ENCODE results near the gene SENP3.
"Not testable (repeated sequence)": the region's sequence is repeated elsewhere in the genome, so short reads cannot be mapped to it uniquely, and the experiment has no call there.

Gene SENP3

GRCh38 chr17:7591596-7591995, 29.9 kb downstream of the SENP3 start:
- Histone ChIP-seq H3K4me1 (ENCODE audit: insufficient read depth, low read length) (peaks cover 14% of the 10 kb centered on the region), H3K9me3 (ENCODE audit: insufficient read depth, low read depth, low read length) (no peaks in the 10 kb centered on the region), H3K27me3 (ENCODE audit: insufficient read depth, low read length) (no peaks in the 10 kb centered on the region), H3K36me3 (ENCODE audit: insufficient read depth, low read depth, low read length) (peaks cover 77% of the 10 kb centered on the region), H3K4me3 (ENCODE audit: low read length) (no peak overlapping the region), H3K9ac (ENCODE audit: low read depth, low read length) (peak overlapping the region; percentile 66; the same call in 1 of the 2 replicates), H3K27ac (ENCODE audit: low read length) (peak overlapping the region; percentile 76)

GRCh38 chr17:7592422-7593021, 30.8 kb downstream of the SENP3 start:
- Histone ChIP-seq H3K27me3 (ENCODE audit: insufficient read depth, low read length) (no peaks in the 10 kb centered on the region), H3K4me3 (ENCODE audit: low read length) (no peak overlapping the region), H3K36me3 (ENCODE audit: insufficient read depth, low read depth, low read length) (peaks cover 77% of the 10 kb centered on the region), H3K9ac (ENCODE audit: low read depth, low read length) (no peak overlapping the region), H3K27ac (ENCODE audit: low read length) (no peak overlapping the region), H3K9me3 (ENCODE audit: insufficient read depth, low read depth, low read length) (no peaks in the 10 kb centered on the region), H3K4me1 (ENCODE audit: insufficient read depth, low read length) (peaks cover 14% of the 10 kb centered on the region)

- no peaks in the 10 kb centered on the region for H3K27me3 ChIP-seq (ENCODE audit: insufficient read depth, low read length)
- H3K9ac ChIP-seq (ENCODE audit: low read depth, low read length) = no peak overlapping the region
- no peaks in the 10 kb centered on the region for H3K9me3 ChIP-seq (ENCODE audit: insufficient read depth, low read depth, low read length)
- peaks cover 14% of the 10 kb centered on the region for H3K4me1 ChIP-seq (ENCODE audit: insufficient read depth, low read length)
- no peak overlapping the region for H3K4me3 ChIP-seq (ENCODE audit: low read length)
- H3K36me3 ChIP-seq (ENCODE audit: insufficient read depth, low read depth, low read length) = peaks cover 71% of the 10 kb centered on the region
- no peak overlapping the region for H3K27ac ChIP-seq (ENCODE audit: low read length)
These were observed 31.6 kb downstream of the SENP3 start for GRCh38 chr17:7593296-7593695.

GRCh38 chr17:7597561-7597960, 35.8 kb downstream of the SENP3 start:
- H3K27me3 ChIP-seq (ENCODE audit: insufficient read depth, low read length); H3K4me3 ChIP-seq (ENCODE audit: low read length); H3K9me3 ChIP-seq (ENCODE audit: insufficient read depth, low read depth, low read length); H3K9ac ChIP-seq (ENCODE audit: low read depth, low read length); H3K27ac ChIP-seq (ENCODE audit: low read length); H3K4me1 ChIP-seq (ENCODE audit: insufficient read depth, low read length): not testable (repeated sequence)
- H3K36me3 ChIP-seq (ENCODE audit: insufficient read depth, low read depth, low read length) = peaks cover 88% of the 10 kb centered on the region

GRCh38 chr17:7606280-7606679, 44.6 kb downstream of the SENP3 start:
- Histone ChIP-seq H3K36me3 (ENCODE audit: insufficient read depth, low read depth, low read length) (peaks cover 48% of the 10 kb centered on the region), H3K27me3 (ENCODE audit: insufficient read depth, low read length) (no peaks in the 10 kb centered on the region), H3K9me3 (ENCODE audit: insufficient read depth, low read depth, low read length) (no peaks in the 10 kb centered on the region), H3K4me1 (ENCODE audit: insufficient read depth, low read length) (no peaks in the 10 kb centered on the region), H3K27ac (ENCODE audit: low read length) (no peak overlapping the region), H3K9ac (ENCODE audit: low read depth, low read length) (no peak overlapping the region), H3K4me3 (ENCODE audit: low read length) (no peak overlapping the region)

- H3K9me3 ChIP-seq (ENCODE audit: insufficient read depth, low read depth, low read length) = no peaks in the 10 kb centered on the region
- H3K9ac ChIP-seq (ENCODE audit: low read depth, low read length) = no peak overlapping the region
- H3K4me3 ChIP-seq (ENCODE audit: low read length) = no peak overlapping the region
- peaks cover 11% of the 10 kb centered on the region for H3K4me1 ChIP-seq (ENCODE audit: insufficient read depth, low read length)
- no peak overlapping the region for H3K27ac ChIP-seq (ENCODE audit: low read length)
- H3K27me3 ChIP-seq (ENCODE audit: insufficient read depth, low read length) = no peaks in the 10 kb centered on the region
- peaks cover 13% of the 10 kb centered on the region for H3K36me3 ChIP-seq (ENCODE audit: insufficient read depth, low read depth, low read length)
These were observed 48.9 kb downstream of the SENP3 start for GRCh38 chr17:7610641-7611040.

GRCh38 chr17:7611635-7612293, 50.0 kb downstream of the SENP3 start:
- H3K27ac ChIP-seq (ENCODE audit: low read length) = no peak overlapping the region
- peaks cover 11% of the 10 kb centered on the region for H3K4me1 ChIP-seq (ENCODE audit: insufficient read depth, low read length)
- no peaks in the 10 kb centered on the region for H3K27me3 ChIP-seq (ENCODE audit: insufficient read depth, low read length)
- H3K9me3 ChIP-seq (ENCODE audit: insufficient read depth, low read depth, low read length) = no peaks in the 10 kb centered on the region
- no peak overlapping the region for H3K4me3 ChIP-seq (ENCODE audit: low read length)
- peaks cover 5% of the 10 kb centered on the region; the same call in 1 of the 2 replicates for H3K36me3 ChIP-seq (ENCODE audit: insufficient read depth, low read depth, low read length)
- no peak overlapping the region for H3K9ac ChIP-seq (ENCODE audit: low read depth, low read length)

GRCh38 chr17:7612294-7612640, 50.5 kb downstream of the SENP3 start:
- no peaks in the 10 kb centered on the region for H3K9me3 ChIP-seq (ENCODE audit: insufficient read depth, low read depth, low read length)
- no peak overlapping the region for H3K4me3 ChIP-seq (ENCODE audit: low read length)
- no peak overlapping the region for H3K9ac ChIP-seq (ENCODE audit: low read depth, low read length)
- no peak overlapping the region for H3K27ac ChIP-seq (ENCODE audit: low read length)
- H3K27me3 ChIP-seq (ENCODE audit: insufficient read depth, low read length) = no peaks in the 10 kb centered on the region
- H3K4me1 ChIP-seq (ENCODE audit: insufficient read depth, low read length) = peaks cover 11% of the 10 kb centered on the region
- peaks cover 5% of the 10 kb centered on the region; the same call in 1 of the 2 replicates for H3K36me3 ChIP-seq (ENCODE audit: insufficient read depth, low read depth, low read length)

GRCh38 chr17:7613769-7614424, 52.2 kb downstream of the SENP3 start:
- no peak overlapping the region for H3K27ac ChIP-seq (ENCODE audit: low read length)
- H3K9ac ChIP-seq (ENCODE audit: low read depth, low read length) = peak overlapping the region; percentile 86; the same call in 1 of the 2 replicates
- no peaks in the 10 kb centered on the region for H3K9me3 ChIP-seq (ENCODE audit: insufficient read depth, low read depth, low read length)
- peaks cover 11% of the 10 kb centered on the region for H3K4me1 ChIP-seq (ENCODE audit: insufficient read depth, low read length)
- H3K36me3 ChIP-seq (ENCODE audit: insufficient read depth, low read depth, low read length) = peaks cover 5% of the 10 kb centered on the region; the same call in 1 of the 2 replicates
- H3K27me3 ChIP-seq (ENCODE audit: insufficient read depth, low read length) = no peaks in the 10 kb centered on the region
- H3K4me3 ChIP-seq (ENCODE audit: low read length) = peak overlapping the region; percentile 78

- Histone ChIP-seq H3K36me3 (ENCODE audit: insufficient read depth, low read depth, low read length) (peaks cover 5% of the 10 kb centered on the region; the same call in 1 of the 2 replicates), H3K9me3 (ENCODE audit: insufficient read depth, low read depth, low read length) (no peaks in the 10 kb centered on the region), H3K27ac (ENCODE audit: low read length) (no peak within 1 kb of the TSS), H3K9ac (ENCODE audit: low read depth, low read length) (peak within 1 kb of the TSS; percentile 86; the same call in 1 of the 2 replicates), H3K4me1 (ENCODE audit: insufficient read depth, low read length) (peaks cover 11% of the 10 kb centered on the region), H3K4me3 (ENCODE audit: low read length) (peak within 1 kb of the TSS; percentile 78), H3K27me3 (ENCODE audit: insufficient read depth, low read length) (no peaks in the 10 kb centered on the region)
These were observed 52.9 kb downstream of the SENP3 start, which contains the start of gene FXR2 for GRCh38 chr17:7614425-7615264. TSS of gene FXR2 (minus strand) at chr17:7614897. CDS start at chr17:7614532, 365 bp downstream.

- H3K36me3 ChIP-seq (ENCODE audit: insufficient read depth, low read depth, low read length) = peaks cover 5% of the 10 kb centered on the region; the same call in 1 of the 2 replicates
- no peak overlapping the region for H3K27ac ChIP-seq (ENCODE audit: low read length)
- peak overlapping the region; percentile 66 for H3K4me3 ChIP-seq (ENCODE audit: low read length)
- peaks cover 11% of the 10 kb centered on the region for H3K4me1 ChIP-seq (ENCODE audit: insufficient read depth, low read length)
- peak overlapping the region; percentile 56; the same call in 1 of the 2 replicates for H3K9ac ChIP-seq (ENCODE audit: low read depth, low read length)
- no peaks in the 10 kb centered on the region for H3K9me3 ChIP-seq (ENCODE audit: insufficient read depth, low read depth, low read length)
- no peaks in the 10 kb centered on the region for H3K27me3 ChIP-seq (ENCODE audit: insufficient read depth, low read length)
These were observed 53.6 kb downstream of the SENP3 start for GRCh38 chr17:7615265-7615747.
